ENCODE data around the gene PMF1.
A peak's percentile ranks its signal among the peaks of the same experiment; 100 is the strongest.

PMF1 gene

GRCh38 chr1:156276532-156276931 is 63.7 kb downstream of the PMF1 start:
- peak; percentile 18 for DNase-seq

DNA sequence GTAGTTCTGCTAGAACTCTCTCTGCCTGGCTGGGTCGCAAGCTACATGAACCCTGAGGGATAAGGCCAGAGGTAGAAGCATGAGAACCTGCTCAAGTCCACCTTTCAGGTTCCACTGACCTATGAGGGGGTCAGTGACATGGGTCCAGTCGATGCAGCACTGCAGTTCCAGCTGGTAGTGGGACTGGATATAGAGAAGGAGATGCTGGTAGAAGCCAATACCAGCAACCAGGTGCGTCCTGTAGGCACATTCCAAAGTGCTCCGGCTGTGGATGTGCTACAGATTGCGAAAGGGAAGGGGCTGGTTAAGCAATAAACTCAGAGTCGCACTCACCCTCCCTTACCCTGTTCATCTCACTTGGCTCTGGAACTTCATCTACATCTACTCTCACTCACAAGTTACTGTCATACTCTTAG is 64.2 kb downstream of the PMF1 start:
- DNase-seq = peak; percentile 35

DNA sequence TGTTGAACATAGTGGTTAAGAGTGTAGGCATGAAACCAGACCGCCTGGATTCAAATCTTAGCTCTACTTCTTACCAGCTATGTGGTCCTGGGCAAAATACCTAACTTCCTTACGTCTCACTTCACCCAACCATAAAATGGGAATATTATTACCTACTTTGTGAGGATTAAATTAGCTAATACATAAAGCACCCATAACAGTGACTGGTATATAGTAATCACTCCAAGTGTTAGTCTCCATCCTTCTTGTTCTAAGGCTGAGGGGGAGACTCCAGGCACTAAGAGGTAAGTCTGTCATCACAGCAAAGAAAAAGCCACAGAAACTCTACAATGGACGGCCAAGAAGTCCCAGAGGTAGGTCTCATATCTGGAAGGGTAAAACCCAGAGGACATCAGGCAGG is 67.0 kb downstream of the PMF1 start:
- no peak for DNase-seq

- DNase-seq = peak; percentile 81
Observed at GRCh38 chr1:156281281-156281680, 68.5 kb downstream of the PMF1 start.

GRCh38 chr1:156281693-156282478 is 69.1 kb downstream of the PMF1 start:
- peak; percentile 77 for DNase-seq

- DNase-seq = peak; percentile 99
Observed at GRCh38 chr1:156282479-156283222, 69.8 kb downstream of the PMF1 start, which contains the start of gene SMG5. TSS of gene SMG5 (minus strand) at chr1:156282825. CDS start at chr1:156282680, 145 bp downstream.

GRCh38 chr1:156283521-156283920 is 70.7 kb downstream of the PMF1 start:
- DNase-seq = peak; percentile 52

- DNase-seq = no peak
Observed at GRCh38 chr1:156284112-156284511, 71.3 kb downstream of the PMF1 start, which contains the start of gene TMEM79. TSS of gene TMEM79 (plus strand) at chr1:156284325. CDS start at chr1:156285227, 902 bp downstream.

- peak; percentile 78 for DNase-seq
Observed at GRCh38 chr1:156284757-156285156, 72.0 kb downstream of the PMF1 start.

- no peak for DNase-seq
Observed at GRCh38 chr1:156285437-156285836, 72.6 kb downstream of the PMF1 start.

DNA sequence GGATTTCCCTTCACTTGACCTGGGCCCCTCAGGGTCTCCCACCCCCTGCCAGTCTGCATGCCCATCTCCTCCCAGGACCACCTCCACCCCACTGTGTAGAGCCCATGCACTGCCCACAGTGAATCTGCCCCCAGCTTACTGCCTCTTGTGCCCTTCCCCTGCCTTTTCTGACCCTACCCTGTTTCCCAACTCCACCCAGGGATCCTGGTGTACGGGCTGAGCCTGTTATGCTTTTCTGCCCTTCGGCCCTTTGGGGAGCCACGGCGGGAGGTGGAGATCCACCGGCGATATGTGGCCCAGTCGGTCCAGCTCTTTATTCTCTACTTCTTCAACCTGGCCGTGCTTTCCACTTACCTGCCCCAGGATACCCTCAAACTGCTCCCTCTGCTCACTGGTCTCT is 73.3 kb downstream of the PMF1 start:
- DNase-seq = no peak
